Measurements from ENCODE around the gene TMA7. TPM values are rescaled to one million over a fixed set of nuclear protein-coding genes. Genes with fewer than 3 reads are reported as not detected.

Gene TMA7
- total and polyA plus RNA-seq, 12 donors: 140 to 1,063 (median 196) TPM

DNA sequence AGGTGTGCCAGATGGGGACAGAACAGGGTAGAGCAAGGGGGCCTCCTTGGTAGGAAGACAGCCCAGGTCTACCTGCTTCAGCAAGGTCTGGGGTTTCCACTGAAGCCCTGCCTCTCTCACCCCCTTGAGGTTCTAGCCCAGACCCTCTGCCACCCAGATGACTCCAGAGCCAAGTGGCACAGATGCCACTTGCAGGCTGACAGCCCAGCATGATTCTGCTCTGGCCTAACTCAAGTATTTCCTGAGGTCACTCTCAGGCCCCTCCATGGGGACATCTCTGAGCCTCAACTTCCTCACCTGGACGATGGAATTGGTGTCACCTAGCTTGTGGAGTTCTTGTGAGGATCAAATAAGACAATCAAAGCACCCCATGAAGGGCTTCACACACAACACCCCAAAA, 34.1 kb upstream of the TMA7 start:
- Histone ChIP-seq H3K4me1 (peaks cover 0 to 11% (median 0%) of the 10 kb centered on the region in 9 donors), H3K4me3 (no peak overlapping the region), H3K36me3 (peaks cover 0 to 78% (median 11%) of the 10 kb centered on the region in 9 donors), H3K27me3 (no peaks in the 10 kb centered on the region), H3K9me3 (no peaks in the 10 kb centered on the region), H3K27ac (no peak overlapping the region)
- intact Hi-C loops (cut with DNase I): loop anchor here in 2 of 10 donors (10.0 kb wide), 1 partner anchor 131 kb away; no protein-coding TSS in a partner anchor
- no peak for TF ChIP-seq CTCF (IDR thresholded peaks at IDR 0.05)
- DNase-seq: no peak
- 76 to 78% methylated on average over 1 of the region's 1 CpG for WGBS, 2 donors
- no peak for ATAC-seq

DNA sequence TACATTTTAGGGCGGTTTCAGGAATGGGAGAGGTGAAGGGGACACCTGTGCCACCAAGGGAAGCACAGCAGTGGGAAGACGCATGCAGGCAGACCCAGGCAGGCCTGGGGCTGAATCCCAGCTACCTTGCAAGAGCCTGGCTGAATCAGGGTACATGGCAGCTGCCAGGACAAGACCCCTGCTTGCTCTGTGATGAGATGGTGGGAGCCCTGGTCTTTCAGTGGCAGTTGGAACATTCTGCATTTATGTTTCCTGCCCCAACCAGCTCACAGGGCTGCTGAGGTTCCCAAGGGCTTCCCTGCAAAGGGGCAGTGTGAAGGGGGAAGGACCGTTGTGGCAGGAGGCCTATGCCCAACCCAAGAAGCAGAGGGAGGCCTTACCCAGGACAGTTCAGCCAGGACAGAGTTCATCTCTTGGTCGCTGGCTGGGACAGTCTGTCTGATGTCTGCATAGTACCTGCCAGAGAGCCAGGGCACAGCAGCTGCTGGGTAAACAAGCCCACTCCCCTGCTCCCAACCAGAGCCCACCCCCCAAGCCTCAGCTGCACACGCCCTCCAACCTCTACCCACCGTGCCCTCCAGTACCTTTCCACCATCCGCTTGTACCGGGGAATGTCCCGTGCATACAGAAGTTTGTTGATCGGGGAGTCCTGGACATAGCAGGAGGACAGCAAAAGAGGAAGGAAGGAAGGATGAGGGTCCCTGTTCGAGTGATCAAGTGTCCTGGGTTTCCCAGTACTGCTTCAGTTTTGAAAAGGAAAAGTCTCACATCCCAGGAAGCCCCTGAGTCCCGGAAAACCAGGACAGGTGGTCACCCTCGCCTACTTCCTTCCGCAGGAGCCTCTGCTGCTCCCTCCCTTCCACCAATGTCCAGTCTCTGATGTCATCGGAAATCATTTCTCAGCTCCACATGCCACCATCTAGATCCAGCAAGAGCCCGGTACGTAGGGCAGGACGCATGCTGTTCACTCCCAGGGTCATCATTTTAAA, 33.3 kb upstream of the TMA7 start:
- Histone ChIP-seq H3K9me3 (no peaks in the 10 kb centered on the region), H3K4me1 (peaks cover 0 to 9% (median 0%) of the 10 kb centered on the region in 9 donors), H3K27ac (no peak overlapping the region), H3K27me3 (no peaks in the 10 kb centered on the region), H3K4me3 (no peak overlapping the region), H3K36me3 (peaks cover 0 to 86% (median 19%) of the 10 kb centered on the region in 9 donors)
- TF ChIP-seq CTCF (IDR thresholded peaks at IDR 0.05): no peak
- 86 to 87% methylated on average over 18 of the region's 18 CpGs for WGBS, 2 donors
- ATAC-seq (no peak), DNase-seq (peak in 1 of 2 donors; percentile 2)
- intact Hi-C loops (cut with DNase I): loop anchor here in 2 of 10 donors (10.0 kb wide), 1 partner anchor 132 kb away; no protein-coding TSS in a partner anchor

DNA sequence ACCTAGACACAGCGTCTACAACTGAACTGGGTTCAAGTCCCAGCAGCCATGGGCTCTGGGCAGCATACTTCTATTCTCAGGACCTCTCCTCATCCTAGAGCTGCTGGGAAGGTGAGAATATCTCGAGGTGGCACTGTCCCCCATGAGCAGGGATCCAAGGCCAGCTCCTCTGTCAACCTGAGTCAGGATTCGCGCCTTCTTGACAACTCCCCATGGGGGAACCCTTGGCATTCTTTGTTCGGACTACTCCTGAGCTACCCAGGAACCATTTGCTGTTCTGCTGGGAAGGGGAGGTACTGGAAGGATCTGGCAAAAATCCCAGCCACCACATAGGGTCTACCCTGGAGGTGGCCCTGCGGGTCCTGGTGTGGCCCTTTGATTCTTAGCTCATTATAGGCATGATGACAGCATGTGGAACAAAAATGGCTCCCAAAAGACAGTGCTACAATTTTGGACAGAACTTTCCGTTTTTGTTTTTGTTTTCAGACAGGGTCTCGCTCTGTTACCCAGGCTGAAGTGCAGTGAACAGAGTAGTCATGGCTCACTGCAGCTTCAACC, 32.4 kb upstream of the TMA7 start:
- TF ChIP-seq CTCF (IDR thresholded peaks at IDR 0.05): no peak
- Histone ChIP-seq H3K27ac (no peak overlapping the region), H3K4me3 (no peak overlapping the region), H3K4me1 (peaks cover 0 to under 1% (median 0%) of the 10 kb centered on the region in 9 donors), H3K9me3 (no peaks in the 10 kb centered on the region), H3K36me3 (peaks cover 0 to 94% (median 25%) of the 10 kb centered on the region in 9 donors), H3K27me3 (no peaks in the 10 kb centered on the region)
- ATAC-seq: no peak
- WGBS, 2 donors: 80 to 88% methylated on average over 8 of the region's 8 CpGs
- intact Hi-C loops (cut with DNase I): loop anchor here in 2 of 10 donors (10.0 kb wide), 1 partner anchor 133 kb away; no protein-coding TSS in a partner anchor
- peak in 1 of 2 donors; percentile 2 for DNase-seq

GRCh38 chr3:48408823-48409281, 31.2 kb upstream of the TMA7 start:
- Histone ChIP-seq H3K27me3 (no peaks in the 10 kb centered on the region), H3K9me3 (no peaks in the 10 kb centered on the region), H3K4me3 (no peak overlapping the region), H3K36me3 (peaks cover 0 to 99% (median 27%) of the 10 kb centered on the region in 9 donors), H3K4me1 (no peaks in the 10 kb centered on the region), H3K27ac (no peak overlapping the region)
- no peak for TF ChIP-seq CTCF (IDR thresholded peaks at IDR 0.05)
- intact Hi-C loops (cut with DNase I): loop anchor here in 2 of 10 donors (10.0 kb wide), 1 partner anchor 134 kb away; no protein-coding TSS in a partner anchor
- ATAC-seq: no peak
- whole genome bisulfite sequencing, 2 donors: 82 to 83% methylated on average over 4 of the region's 4 CpGs
- DNase-seq: no peak

Measured in heart right ventricle (tissue), 16 donors.